ENCODE data around the gene KRT15.

Gene KRT15

DNA sequence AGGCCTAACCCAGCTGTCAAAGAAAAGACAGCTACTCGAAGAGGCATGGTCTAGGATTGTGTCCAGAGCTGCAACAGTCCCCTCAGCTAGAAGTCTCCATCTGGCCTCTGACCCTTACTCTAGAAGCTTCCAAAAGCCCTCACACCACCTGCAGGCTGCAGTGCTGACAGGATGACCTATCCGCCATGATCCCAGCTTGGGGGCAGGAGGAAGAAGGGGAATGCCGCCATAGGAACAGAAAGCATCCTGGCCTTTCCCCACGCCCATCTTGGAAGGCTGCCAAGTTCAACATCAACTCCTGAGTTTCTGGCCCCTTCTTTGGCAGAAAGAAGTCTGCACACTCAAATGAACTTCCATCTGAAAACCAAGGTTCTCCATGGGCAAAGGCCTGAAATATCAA is 25.9 kb downstream of the KRT15 start:
- DNase-seq: no peak
- Histone ChIP-seq H3K9me3 (replicated peaks; ENCODE audit: insufficient read depth, low read length) (no peaks in the 10 kb centered on the region), H3K9me2 (replicated peaks; ENCODE audit: insufficient read depth, low read length) (no peaks in the 10 kb centered on the region), H2AFZ (ENCODE audit: low read length) (no peak overlapping the region), H3K9ac (ENCODE audit: low read length) (no peak overlapping the region), H3K27ac (ENCODE audit: low read length) (no peak overlapping the region), H3K27me3 (replicated peaks; ENCODE audit: insufficient read depth, low read length) (no peaks in the 10 kb centered on the region), H3K4me3 (ENCODE audit: low read length) (no peak overlapping the region), H3K4me1 (ENCODE audit: low read length) (no peaks in the 10 kb centered on the region), H3K79me2 (ENCODE audit: low read length) (no peaks in the 10 kb centered on the region), H3K4me2 (ENCODE audit: low read depth, low read length) (no peak overlapping the region), H3F3A (ENCODE audit: insufficient read depth, low read length) (no peaks in the 10 kb centered on the region), H4K20me1 (ENCODE audit: insufficient read depth, low read length) (no peaks in the 10 kb centered on the region), H3K36me3 (replicated peaks; ENCODE audit: insufficient read depth, low read length) (no peaks in the 10 kb centered on the region)
- TF ChIP-seq EZH2 (optimal IDR thresholded peaks at IDR 0.05; ENCODE audit: low read depth, low read length) (no peak), EZH2phosphoT487 (IDR thresholded peaks at IDR 0.05; ENCODE audit: low read length) (no peak)
- TF ChIP-seq, protein P1, sequence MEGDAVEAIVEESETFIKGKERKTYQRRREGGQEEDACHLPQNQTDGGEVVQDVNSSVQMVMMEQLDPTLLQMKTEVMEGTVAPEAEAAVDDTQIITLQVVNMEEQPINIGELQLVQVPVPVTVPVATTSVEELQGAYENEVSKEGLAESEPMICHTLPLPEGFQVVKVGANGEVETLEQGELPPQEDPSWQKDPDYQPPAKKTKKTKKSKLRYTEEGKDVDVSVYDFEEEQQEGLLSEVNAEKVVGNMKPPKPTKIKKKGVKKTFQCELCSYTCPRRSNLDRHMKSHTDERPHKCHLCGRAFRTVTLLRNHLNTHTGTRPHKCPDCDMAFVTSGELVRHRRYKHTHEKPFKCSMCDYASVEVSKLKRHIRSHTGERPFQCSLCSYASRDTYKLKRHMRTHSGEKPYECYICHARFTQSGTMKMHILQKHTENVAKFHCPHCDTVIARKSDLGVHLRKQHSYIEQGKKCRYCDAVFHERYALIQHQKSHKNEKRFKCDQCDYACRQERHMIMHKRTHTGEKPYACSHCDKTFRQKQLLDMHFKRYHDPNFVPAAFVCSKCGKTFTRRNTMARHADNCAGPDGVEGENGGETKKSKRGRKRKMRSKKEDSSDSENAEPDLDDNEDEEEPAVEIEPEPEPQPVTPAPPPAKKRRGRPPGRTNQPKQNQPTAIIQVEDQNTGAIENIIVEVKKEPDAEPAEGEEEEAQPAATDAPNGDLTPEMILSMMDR (IDR thresholded peaks at IDR 0.05; ENCODE audit: low read length): no peak

DNA sequence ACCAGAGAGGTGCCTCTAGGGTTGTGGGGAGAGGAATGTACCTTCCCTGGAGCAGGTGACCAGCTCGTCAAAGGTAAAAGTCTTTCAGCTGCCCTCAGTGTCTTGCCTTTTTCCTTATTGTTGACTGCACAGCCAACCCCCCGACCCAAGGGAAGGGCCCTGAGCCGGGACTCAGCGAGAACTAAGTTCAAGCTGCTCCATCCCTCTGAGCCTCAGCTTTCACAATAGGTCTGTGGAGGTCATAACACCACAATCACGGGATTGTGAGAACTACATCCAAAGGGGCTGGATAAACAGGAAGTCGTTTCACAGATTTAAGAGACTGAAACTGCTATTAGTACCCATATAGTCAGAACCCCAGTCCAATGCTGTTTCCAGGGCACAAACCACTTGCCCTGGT is 26.3 kb downstream of the KRT15 start:
- Histone ChIP-seq H3K9me2 (replicated peaks; ENCODE audit: insufficient read depth, low read length) (no peaks in the 10 kb centered on the region), H3K4me1 (ENCODE audit: low read length) (no peaks in the 10 kb centered on the region), H3K9me3 (replicated peaks; ENCODE audit: insufficient read depth, low read length) (no peaks in the 10 kb centered on the region), H4K20me1 (ENCODE audit: insufficient read depth, low read length) (no peaks in the 10 kb centered on the region), H3K4me2 (ENCODE audit: low read depth, low read length) (no peak overlapping the region), H3K79me2 (ENCODE audit: low read length) (no peaks in the 10 kb centered on the region), H3K36me3 (replicated peaks; ENCODE audit: insufficient read depth, low read length) (no peaks in the 10 kb centered on the region), H2AFZ (ENCODE audit: low read length) (no peak overlapping the region), H3K27ac (ENCODE audit: low read length) (no peak overlapping the region), H3F3A (ENCODE audit: insufficient read depth, low read length) (no peaks in the 10 kb centered on the region), H3K9ac (ENCODE audit: low read length) (no peak overlapping the region), H3K4me3 (ENCODE audit: low read length) (no peak overlapping the region), H3K27me3 (replicated peaks; ENCODE audit: insufficient read depth, low read length) (no peaks in the 10 kb centered on the region)
- TF ChIP-seq EZH2 (optimal IDR thresholded peaks at IDR 0.05; ENCODE audit: low read depth, low read length) (no peak), EZH2phosphoT487 (IDR thresholded peaks at IDR 0.05; ENCODE audit: low read length) (no peak)
- TF ChIP-seq, protein P1 (IDR thresholded peaks at IDR 0.05; ENCODE audit: low read length): no peak
- no peak for DNase-seq

DNA sequence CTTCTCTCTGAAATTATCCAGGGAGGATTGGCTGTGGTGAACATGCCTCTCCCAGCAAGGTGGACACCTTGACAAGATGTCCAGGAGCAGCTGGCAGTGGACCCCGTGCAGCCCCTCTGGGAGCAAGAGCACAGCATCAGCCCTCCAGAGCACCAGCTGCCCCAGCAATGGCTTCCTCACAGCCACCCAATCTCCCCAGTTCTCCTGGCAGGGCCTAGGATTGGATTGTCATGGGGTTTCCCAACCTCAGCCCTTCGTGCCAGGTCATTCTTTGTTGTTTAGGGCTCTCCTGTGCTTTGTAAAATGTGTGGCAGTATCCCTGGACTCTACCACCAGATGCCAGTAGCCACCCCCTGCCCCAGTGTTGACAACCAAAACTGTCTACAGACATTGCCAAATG is 27.2 kb downstream of the KRT15 start:
- Histone ChIP-seq H3K4me1 (ENCODE audit: low read length) (no peaks in the 10 kb centered on the region), H3K79me2 (ENCODE audit: low read length) (no peaks in the 10 kb centered on the region), H3K36me3 (replicated peaks; ENCODE audit: insufficient read depth, low read length) (no peaks in the 10 kb centered on the region), H3K9me3 (replicated peaks; ENCODE audit: insufficient read depth, low read length) (no peaks in the 10 kb centered on the region), H4K20me1 (ENCODE audit: insufficient read depth, low read length) (no peaks in the 10 kb centered on the region), H3K27ac (ENCODE audit: low read length) (no peak overlapping the region), H2AFZ (ENCODE audit: low read length) (no peak overlapping the region), H3K27me3 (replicated peaks; ENCODE audit: insufficient read depth, low read length) (no peaks in the 10 kb centered on the region), H3K9ac (ENCODE audit: low read length) (no peak overlapping the region), H3F3A (ENCODE audit: insufficient read depth, low read length) (no peaks in the 10 kb centered on the region), H3K4me2 (ENCODE audit: low read depth, low read length) (no peak overlapping the region), H3K9me2 (replicated peaks; ENCODE audit: insufficient read depth, low read length) (no peaks in the 10 kb centered on the region), H3K4me3 (ENCODE audit: low read length) (no peak overlapping the region)
- DNase-seq: no peak
- no peak for TF ChIP-seq EZH2phosphoT487 (IDR thresholded peaks at IDR 0.05; ENCODE audit: low read length)
- TF ChIP-seq EZH2 (optimal IDR thresholded peaks at IDR 0.05; ENCODE audit: low read depth, low read length): no peak
- TF ChIP-seq, protein P1 (IDR thresholded peaks at IDR 0.05; ENCODE audit: low read length): no peak
